Neural cell (in vitro differentiated cells): ENCODE results near the gene RPS27L. TPM values are rescaled to one million over a fixed set of nuclear protein-coding genes. Genes with fewer than 3 reads are reported as not detected.

Experiments used
- H2AFZ ChIP-seq: fragments of 200-600, 300-800 bp; sonication (generic), shearing (Covaris generic); 2 replicates; pipeline ENCODE4 v1.6.0; 2014; ENCODE audit warnings: low read depth, mild to moderate bottlenecking, antibody characterized with exemption, low read length, moderate library complexity
- H3F3A ChIP-seq: fragments of 200-600 bp; shearing (Covaris generic); 2 replicates; pipeline ENCODE4 v1.6.1; 2016; ENCODE audit warnings: mild to moderate bottlenecking, moderate library complexity, mixed read lengths, antibody characterized with exemption, low read length; ENCODE audit not compliant: insufficient read depth, poor library complexity, severe bottlenecking
- H3K27ac ChIP-seq: fragments of 200-600, 300-800 bp; sonication (generic), shearing (Covaris generic); 2 replicates; pipeline ENCODE4 v1.5.1; 2014; ENCODE audit warnings: mild to moderate bottlenecking, low read length, moderate library complexity
- H3K27me3 ChIP-seq: fragments of 300-800, 200-600 bp; sonication (generic), shearing (Covaris generic); 2 replicates; pipeline ENCODE4 v1.6.0; 2014; ENCODE audit warnings: mild to moderate bottlenecking, low read depth, low read length, moderate library complexity; ENCODE audit not compliant: insufficient read depth
- H3K36me3 ChIP-seq: fragments of 300-800, 200-600 bp; sonication (generic), shearing (Covaris generic); 2 replicates; pipeline ENCODE4 v1.5.1; 2014; ENCODE audit warnings: mild to moderate bottlenecking, antibody characterized with exemption, low read length, moderate library complexity; ENCODE audit not compliant: insufficient read depth
- H3K4me2 ChIP-seq: fragments of 300-800, 200-600 bp; sonication (generic), shearing (Covaris generic); 2 replicates; pipeline ENCODE4 v1.6.0; 2014; ENCODE audit warnings: mild to moderate bottlenecking, low read length
- H3K4me3 ChIP-seq: fragments of 300-800, 200-600 bp; sonication (generic), shearing (Covaris generic); 2 replicates; pipeline ENCODE4 v1.5.1; 2014; ENCODE audit warnings: mild to moderate bottlenecking, low read length, moderate library complexity
- H3K79me2 ChIP-seq: fragments of 200-600 bp; shearing (Covaris generic); replicated peaks from 2 replicates; pipeline ENCODE4 v1.6.0; 2014; ENCODE audit warnings: mild to moderate bottlenecking, low read length, moderate library complexity; ENCODE audit not compliant: insufficient read depth
- H3K9ac ChIP-seq: fragments of 300-800, 200-600 bp; sonication (generic), shearing (Covaris generic); 2 replicates; pipeline ENCODE4 v1.6.1; 2016; ENCODE audit warnings: mild to moderate bottlenecking, low read length, mixed read lengths
- H3K9me2 ChIP-seq: fragments of 200-600 bp; shearing (Covaris generic); 2 replicates; pipeline ENCODE4 v1.6.1; 2016; ENCODE audit warnings: mild to moderate bottlenecking, low read length, mixed read lengths; ENCODE audit not compliant: insufficient read depth
- H3K9me3 ChIP-seq: fragments of 200-600, 300-800 bp; sonication (generic), shearing (Covaris generic); 2 replicates; pipeline ENCODE4 v1.6.1; 2016; ENCODE audit warnings: mild to moderate bottlenecking, mixed run types, low read length, moderate library complexity, mixed read lengths
- H4K20me1 ChIP-seq: fragments of 200-600 bp; shearing (Covaris generic); 2 replicates; pipeline ENCODE4 v1.6.1; 2016; ENCODE audit warnings: mild to moderate bottlenecking, mixed run types; ENCODE audit not compliant: insufficient read depth
- EP300 ChIP-seq: fragments of 450-650 bp; conservative IDR thresholded peaks from 2 replicates; pipeline ENCODE4 v1.6.1; 2014; ENCODE audit warnings: antibody characterized with exemption, mild to moderate bottlenecking, moderate library complexity; ENCODE audit not compliant: poor library complexity, severe bottlenecking
- EZH2 ChIP-seq: fragments of 200-600, 300-800 bp; shearing (Covaris generic), sonication (generic); IDR thresholded peaks from 2 replicates; pipeline ENCODE4 v1.6.1; 2014; ENCODE audit warnings: antibody characterized with exemption, low read length, borderline replicate concordance, mild to moderate bottlenecking; ENCODE audit not compliant: insufficient read depth, poor library complexity, severe bottlenecking
- MXI1 ChIP-seq: fragments of 450-650 bp; conservative IDR thresholded peaks from 2 replicates; pipeline ENCODE4 v1.6.1; 2014; ENCODE audit warnings: antibody characterized with exemption, mild to moderate bottlenecking; ENCODE audit not compliant: poor library complexity, severe bottlenecking
- POLR2AphosphoS5 ChIP-seq: IDR thresholded peaks from 2 replicates; pipeline ENCODE4 v1.6.1; 2012
- RAD21 ChIP-seq: fragments of 450-650 bp; conservative IDR thresholded peaks from 2 replicates; pipeline ENCODE4 v1.6.1; 2014; ENCODE audit warnings: antibody characterized with exemption, mild to moderate bottlenecking, moderate library complexity
- SMC3 ChIP-seq: fragments of 450-650 bp; conservative IDR thresholded peaks from 2 replicates; pipeline ENCODE4 v1.6.1; 2014; ENCODE audit warnings: antibody characterized with exemption, mild to moderate bottlenecking, moderate library complexity; ENCODE audit not compliant: poor library complexity
- TAF1 ChIP-seq: IDR thresholded peaks from 2 replicates; pipeline ENCODE4 v1.6.1; 2012; ENCODE audit warnings: low read depth
- polyA plus RNA-seq: library from polyadenylated mRNA; depleted of rRNA; stranded (reverse); fragments of >200 nt; gene quantifications from 2 replicates; pipeline ENCODE4 v1.2.3, GENCODE V29; 2014
- TF ChIP-seq, protein P1 (sequence below): fragments of 450-650 bp; IDR thresholded peaks from 2 replicates; pipeline ENCODE4 v1.5.1; 2014; ENCODE audit warnings: antibody characterized with exemption, mild to moderate bottlenecking, moderate library complexity; ENCODE audit not compliant: poor library complexity, severe bottlenecking
- TF ChIP-seq, protein P2 (sequence below): IDR thresholded peaks from 2 replicates; pipeline ENCODE4 v1.6.1; 2012; ENCODE audit warnings: borderline replicate concordance

Gene RPS27L
- polyA plus RNA-seq, 1 donor from 2014 or later = 58.2 TPM

GRCh38 chr15:63178034-63178433 lies 20.8 kb upstream of the RPS27L start:
- no peak overlapping the region for H3K27ac ChIP-seq
- H2AFZ ChIP-seq = no peak overlapping the region
- no peaks in the 10 kb centered on the region for H3K36me3 ChIP-seq
- H3K79me2 ChIP-seq = no peaks in the 10 kb centered on the region
- no peaks in the 10 kb centered on the region for H3K9me2 ChIP-seq
- TF ChIP-seq SMC3 (no peak), EP300 (no peak), EZH2 (no peak), RAD21 (no peak), TAF1 (no peak), MXI1 (no peak), POLR2AphosphoS5 (no peak)
- TF ChIP-seq, protein P1, sequence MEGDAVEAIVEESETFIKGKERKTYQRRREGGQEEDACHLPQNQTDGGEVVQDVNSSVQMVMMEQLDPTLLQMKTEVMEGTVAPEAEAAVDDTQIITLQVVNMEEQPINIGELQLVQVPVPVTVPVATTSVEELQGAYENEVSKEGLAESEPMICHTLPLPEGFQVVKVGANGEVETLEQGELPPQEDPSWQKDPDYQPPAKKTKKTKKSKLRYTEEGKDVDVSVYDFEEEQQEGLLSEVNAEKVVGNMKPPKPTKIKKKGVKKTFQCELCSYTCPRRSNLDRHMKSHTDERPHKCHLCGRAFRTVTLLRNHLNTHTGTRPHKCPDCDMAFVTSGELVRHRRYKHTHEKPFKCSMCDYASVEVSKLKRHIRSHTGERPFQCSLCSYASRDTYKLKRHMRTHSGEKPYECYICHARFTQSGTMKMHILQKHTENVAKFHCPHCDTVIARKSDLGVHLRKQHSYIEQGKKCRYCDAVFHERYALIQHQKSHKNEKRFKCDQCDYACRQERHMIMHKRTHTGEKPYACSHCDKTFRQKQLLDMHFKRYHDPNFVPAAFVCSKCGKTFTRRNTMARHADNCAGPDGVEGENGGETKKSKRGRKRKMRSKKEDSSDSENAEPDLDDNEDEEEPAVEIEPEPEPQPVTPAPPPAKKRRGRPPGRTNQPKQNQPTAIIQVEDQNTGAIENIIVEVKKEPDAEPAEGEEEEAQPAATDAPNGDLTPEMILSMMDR = no peak
- TF ChIP-seq, protein P2, sequence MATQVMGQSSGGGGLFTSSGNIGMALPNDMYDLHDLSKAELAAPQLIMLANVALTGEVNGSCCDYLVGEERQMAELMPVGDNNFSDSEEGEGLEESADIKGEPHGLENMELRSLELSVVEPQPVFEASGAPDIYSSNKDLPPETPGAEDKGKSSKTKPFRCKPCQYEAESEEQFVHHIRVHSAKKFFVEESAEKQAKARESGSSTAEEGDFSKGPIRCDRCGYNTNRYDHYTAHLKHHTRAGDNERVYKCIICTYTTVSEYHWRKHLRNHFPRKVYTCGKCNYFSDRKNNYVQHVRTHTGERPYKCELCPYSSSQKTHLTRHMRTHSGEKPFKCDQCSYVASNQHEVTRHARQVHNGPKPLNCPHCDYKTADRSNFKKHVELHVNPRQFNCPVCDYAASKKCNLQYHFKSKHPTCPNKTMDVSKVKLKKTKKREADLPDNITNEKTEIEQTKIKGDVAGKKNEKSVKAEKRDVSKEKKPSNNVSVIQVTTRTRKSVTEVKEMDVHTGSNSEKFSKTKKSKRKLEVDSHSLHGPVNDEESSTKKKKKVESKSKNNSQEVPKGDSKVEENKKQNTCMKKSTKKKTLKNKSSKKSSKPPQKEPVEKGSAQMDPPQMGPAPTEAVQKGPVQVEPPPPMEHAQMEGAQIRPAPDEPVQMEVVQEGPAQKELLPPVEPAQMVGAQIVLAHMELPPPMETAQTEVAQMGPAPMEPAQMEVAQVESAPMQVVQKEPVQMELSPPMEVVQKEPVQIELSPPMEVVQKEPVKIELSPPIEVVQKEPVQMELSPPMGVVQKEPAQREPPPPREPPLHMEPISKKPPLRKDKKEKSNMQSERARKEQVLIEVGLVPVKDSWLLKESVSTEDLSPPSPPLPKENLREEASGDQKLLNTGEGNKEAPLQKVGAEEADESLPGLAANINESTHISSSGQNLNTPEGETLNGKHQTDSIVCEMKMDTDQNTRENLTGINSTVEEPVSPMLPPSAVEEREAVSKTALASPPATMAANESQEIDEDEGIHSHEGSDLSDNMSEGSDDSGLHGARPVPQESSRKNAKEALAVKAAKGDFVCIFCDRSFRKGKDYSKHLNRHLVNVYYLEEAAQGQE = no peak
- no peaks in the 10 kb centered on the region for H4K20me1 ChIP-seq
- no peaks in the 10 kb centered on the region for H3K27me3 ChIP-seq
- no peak overlapping the region for H3K9ac ChIP-seq
- H3K4me2 ChIP-seq = no peak overlapping the region
- H3K9me3 ChIP-seq = no peaks in the 10 kb centered on the region
- H3K4me3 ChIP-seq = no peak overlapping the region
- H3F3A ChIP-seq = peaks cover 3% of the 10 kb centered on the region

- no peaks in the 10 kb centered on the region for H4K20me1 ChIP-seq
- peaks cover 3% of the 10 kb centered on the region for H3F3A ChIP-seq
- no peaks in the 10 kb centered on the region for H3K79me2 ChIP-seq
- no peaks in the 10 kb centered on the region for H3K36me3 ChIP-seq
- H3K9me2 ChIP-seq = no peaks in the 10 kb centered on the region
- no peaks in the 10 kb centered on the region for H3K9me3 ChIP-seq
- H3K4me2 ChIP-seq = no peak overlapping the region
- H3K4me3 ChIP-seq = no peak overlapping the region
- H3K27me3 ChIP-seq = no peaks in the 10 kb centered on the region
- TF ChIP-seq SMC3 (no peak), MXI1 (no peak), TAF1 (no peak), POLR2AphosphoS5 (no peak), RAD21 (no peak), EP300 (no peak), EZH2 (no peak)
- TF ChIP-seq, protein P2 = no peak
- TF ChIP-seq, protein P1 = no peak
- H3K9ac ChIP-seq = no peak overlapping the region
- H2AFZ ChIP-seq = no peak overlapping the region
- no peak overlapping the region for H3K27ac ChIP-seq
These were observed 19.0 kb upstream of the RPS27L start for GRCh38 chr15:63176302-63176701.
